Measurements from ENCODE around the gene RGCC. TPM values are rescaled to one million over a fixed set of nuclear protein-coding genes. Genes with fewer than 3 reads are reported as not detected.

The RGCC gene
- total and polyA plus RNA-seq, 9 of the 15 experiments (the other 6 are each of a cell fraction or from before 2014, with no cell fraction given), result 0.51 to 10.4 (median 5.8) TPM

- TF ChIP-seq REST (IDR thresholded peaks at IDR 0.05; ENCODE audit: borderline replicate concordance) (peak; percentile 46; the same call in 1 of the 2 replicates), REST (CRISPR knock-in tag; IDR thresholded peaks at IDR 0.05; ENCODE audit: low read depth) (no peak), SMC3 (conservative IDR thresholded peaks at IDR 0.05; ENCODE audit: insufficient read depth, low read depth, low read length) (0 out of 2 replicates have a peak, but pooled peaks have one; percentile 6), ESRRA (IDR thresholded peaks at IDR 0.05; ENCODE audit: borderline replicate concordance, low read depth) (no peak), ASH1L (IDR thresholded peaks at IDR 0.05; ENCODE audit: borderline replicate concordance, low read depth, partially characterized antibody) (no peak)
Measured at GRCh38 chr13:41411522-41411921, 45.8 kb upstream of the RGCC start (continued).

All from K562 (cell line).